Cerebellar cortex (tissue), 1 donor: Measurements from ENCODE around the gene ZDHHC9.

Source experiments
- DNase-seq: peaks from one replicate; pipeline ENCODE4 v3.0.0-alpha.2; 2015; ENCODE audit warnings: low spot score

The ZDHHC9 gene

DNA sequence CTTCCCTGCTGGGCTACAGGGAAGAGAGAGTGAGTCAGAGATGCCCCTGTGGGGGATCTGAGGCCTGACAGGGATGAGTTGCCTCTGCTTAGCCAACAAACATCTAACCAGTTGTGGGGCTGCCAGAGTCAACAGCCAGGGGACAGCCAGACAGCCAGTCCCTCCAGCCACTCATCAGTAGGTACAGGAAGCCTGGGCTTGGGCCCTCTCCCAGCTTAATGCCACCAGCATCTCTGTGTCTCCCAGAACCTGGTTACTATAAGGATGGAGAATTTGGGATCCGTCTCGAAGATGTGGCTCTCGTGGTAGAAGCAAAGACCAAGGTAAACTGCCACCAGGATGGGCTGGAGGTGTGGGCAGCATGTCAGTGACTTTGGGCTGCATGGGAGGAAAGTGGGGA is 81.2 kb downstream of the ZDHHC9 start:
- no peak for DNase-seq

GRCh38 chrX:129761596-129761995 is 82.1 kb downstream of the ZDHHC9 start:
- no peak for DNase-seq

- DNase-seq: no peak
Measured at GRCh38 chrX:129760981-129761380, 82.7 kb downstream of the ZDHHC9 start.

GRCh38 chrX:129760155-129760554 is 83.5 kb downstream of the ZDHHC9 start:
- no peak for DNase-seq

GRCh38 chrX:129759576-129760061 is 84.1 kb downstream of the ZDHHC9 start:
- DNase-seq: peak; percentile 3

GRCh38 chrX:129755779-129756650 is 87.7 kb downstream of the ZDHHC9 start:
- DNase-seq: peak; percentile 1

- DNase-seq: no peak
Measured at GRCh38 chrX:129754056-129755024, 89.3 kb downstream of the ZDHHC9 start.
